Astrocyte (in vitro differentiated cells and primary cell): ENCODE measurements around the gene CD2.

Source experiments
- EZH2 ChIP-seq: IDR thresholded peaks from 2 replicates; pipeline ENCODE4 v1.6.1; 2012; ENCODE audit warnings: mild to moderate bottlenecking, low read length, inconsistent platforms; ENCODE audit not compliant: insufficient read depth
- TF ChIP-seq, protein P1 (sequence below): IDR thresholded peaks from 2 replicates; pipeline ENCODE4 v1.5.1; 2011; ENCODE audit warnings: low read depth, mild to moderate bottlenecking, inconsistent platforms, low read length, moderate library complexity; ENCODE audit not compliant: insufficient read depth

DNA sequence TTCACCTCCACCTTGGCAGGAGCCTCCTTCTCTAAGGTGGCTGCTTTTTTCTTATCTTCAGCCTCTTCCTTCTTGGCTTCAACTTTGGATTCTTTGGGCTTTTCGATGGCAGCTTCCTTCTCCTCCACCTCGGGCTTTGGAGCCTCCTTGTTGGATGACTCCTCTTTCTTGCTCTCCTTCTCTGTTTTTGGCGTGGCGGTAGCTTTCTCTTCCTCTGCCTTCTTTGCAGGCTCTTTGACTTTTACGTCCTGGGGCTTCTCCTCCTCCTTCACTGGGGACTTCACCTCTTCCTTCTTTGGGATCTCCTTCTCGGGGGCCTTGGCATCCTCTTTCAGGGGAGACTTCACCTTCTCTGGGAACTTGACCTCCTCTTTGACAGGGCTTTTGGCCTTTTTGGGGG is 13.9 kb upstream of the CD2 start:
- TF ChIP-seq, protein P1, sequence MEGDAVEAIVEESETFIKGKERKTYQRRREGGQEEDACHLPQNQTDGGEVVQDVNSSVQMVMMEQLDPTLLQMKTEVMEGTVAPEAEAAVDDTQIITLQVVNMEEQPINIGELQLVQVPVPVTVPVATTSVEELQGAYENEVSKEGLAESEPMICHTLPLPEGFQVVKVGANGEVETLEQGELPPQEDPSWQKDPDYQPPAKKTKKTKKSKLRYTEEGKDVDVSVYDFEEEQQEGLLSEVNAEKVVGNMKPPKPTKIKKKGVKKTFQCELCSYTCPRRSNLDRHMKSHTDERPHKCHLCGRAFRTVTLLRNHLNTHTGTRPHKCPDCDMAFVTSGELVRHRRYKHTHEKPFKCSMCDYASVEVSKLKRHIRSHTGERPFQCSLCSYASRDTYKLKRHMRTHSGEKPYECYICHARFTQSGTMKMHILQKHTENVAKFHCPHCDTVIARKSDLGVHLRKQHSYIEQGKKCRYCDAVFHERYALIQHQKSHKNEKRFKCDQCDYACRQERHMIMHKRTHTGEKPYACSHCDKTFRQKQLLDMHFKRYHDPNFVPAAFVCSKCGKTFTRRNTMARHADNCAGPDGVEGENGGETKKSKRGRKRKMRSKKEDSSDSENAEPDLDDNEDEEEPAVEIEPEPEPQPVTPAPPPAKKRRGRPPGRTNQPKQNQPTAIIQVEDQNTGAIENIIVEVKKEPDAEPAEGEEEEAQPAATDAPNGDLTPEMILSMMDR: no peak
- no peak for TF ChIP-seq EZH2
